ENCODE results near the gene MAGI2.

DNA sequence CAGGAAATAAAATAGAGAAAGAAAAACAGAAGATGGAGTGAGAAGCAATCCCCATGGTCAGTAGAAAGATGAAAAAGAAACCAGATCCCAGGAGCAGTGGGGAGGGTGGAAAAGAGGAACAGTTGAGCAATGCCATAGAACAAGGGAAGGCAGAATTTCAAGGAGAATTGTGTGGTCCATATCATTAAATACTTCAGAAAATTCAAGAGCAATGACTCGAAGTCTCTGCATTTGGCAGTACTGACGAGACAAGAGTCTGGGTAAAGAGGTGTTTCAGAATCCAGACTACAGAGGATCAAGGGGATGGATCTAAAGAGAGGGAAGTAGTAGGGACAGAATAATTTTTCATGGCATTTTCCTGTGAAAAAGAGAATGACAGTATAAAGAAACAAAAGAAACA, 1142.3 kb downstream of the MAGI2 start:
- TF ChIP-seq, protein P1, sequence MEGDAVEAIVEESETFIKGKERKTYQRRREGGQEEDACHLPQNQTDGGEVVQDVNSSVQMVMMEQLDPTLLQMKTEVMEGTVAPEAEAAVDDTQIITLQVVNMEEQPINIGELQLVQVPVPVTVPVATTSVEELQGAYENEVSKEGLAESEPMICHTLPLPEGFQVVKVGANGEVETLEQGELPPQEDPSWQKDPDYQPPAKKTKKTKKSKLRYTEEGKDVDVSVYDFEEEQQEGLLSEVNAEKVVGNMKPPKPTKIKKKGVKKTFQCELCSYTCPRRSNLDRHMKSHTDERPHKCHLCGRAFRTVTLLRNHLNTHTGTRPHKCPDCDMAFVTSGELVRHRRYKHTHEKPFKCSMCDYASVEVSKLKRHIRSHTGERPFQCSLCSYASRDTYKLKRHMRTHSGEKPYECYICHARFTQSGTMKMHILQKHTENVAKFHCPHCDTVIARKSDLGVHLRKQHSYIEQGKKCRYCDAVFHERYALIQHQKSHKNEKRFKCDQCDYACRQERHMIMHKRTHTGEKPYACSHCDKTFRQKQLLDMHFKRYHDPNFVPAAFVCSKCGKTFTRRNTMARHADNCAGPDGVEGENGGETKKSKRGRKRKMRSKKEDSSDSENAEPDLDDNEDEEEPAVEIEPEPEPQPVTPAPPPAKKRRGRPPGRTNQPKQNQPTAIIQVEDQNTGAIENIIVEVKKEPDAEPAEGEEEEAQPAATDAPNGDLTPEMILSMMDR (IDR thresholded peaks at IDR 0.05) = no peak
- no peak for TF ChIP-seq POLR2A (IDR thresholded peaks at IDR 0.05)

All from body of pancreas (tissue), 4 donors.